DMS53 treated with DMSO at 0.1 percent for 48 hours (cell line): Measurements from ENCODE around the gene SLC9A6.
"Not testable (repeated sequence)": the region's sequence is repeated elsewhere in the genome, so short reads cannot be mapped to it uniquely, and the experiment has no call there.

ENCODE experiments used
- DNase-seq: peaks from one replicate; lab custom pipeline; 2025; ENCODE audit not compliant: unreplicated experiment; lab: John Stamatoyannopoulos, UW

SLC9A6 gene

GRCh38 chrX:136029766-136030165 is 44.5 kb downstream of the SLC9A6 start:
- DNase-seq, result no peak

- DNase-seq, result no peak
Observed at GRCh38 chrX:136030303-136031191, 45.3 kb downstream of the SLC9A6 start.

- no peak for DNase-seq
Observed at GRCh38 chrX:136031626-136032025, 46.4 kb downstream of the SLC9A6 start.

- no peak for DNase-seq
Observed at GRCh38 chrX:136032370-136032769, 47.1 kb downstream of the SLC9A6 start.

GRCh38 chrX:136034668-136035067 is 49.4 kb downstream of the SLC9A6 start:
- no peak for DNase-seq

GRCh38 chrX:136035663-136036062 is 50.4 kb downstream of the SLC9A6 start:
- DNase-seq, result no peak

GRCh38 chrX:136039485-136039884 is 54.2 kb downstream of the SLC9A6 start:
- no peak for DNase-seq

- no peak for DNase-seq
Observed at GRCh38 chrX:136039968-136040367, 54.7 kb downstream of the SLC9A6 start.

- no peak for DNase-seq
Observed at GRCh38 chrX:136041254-136041812, 56.1 kb downstream of the SLC9A6 start.

GRCh38 chrX:136045008-136045407 is 59.8 kb downstream of the SLC9A6 start:
- no peak for DNase-seq

- no peak for DNase-seq
Observed at GRCh38 chrX:136046295-136047015, 61.2 kb downstream of the SLC9A6 start.

GRCh38 chrX:136047016-136047642 is 61.9 kb downstream of the SLC9A6 start:
- DNase-seq, result no peak

- no peak for DNase-seq
Observed at GRCh38 chrX:136047969-136048368, 62.7 kb downstream of the SLC9A6 start.

GRCh38 chrX:136048446-136048845 is 63.2 kb downstream of the SLC9A6 start:
- DNase-seq, result no peak

GRCh38 chrX:136049608-136050007 is 64.4 kb downstream of the SLC9A6 start:
- no peak for DNase-seq

GRCh38 chrX:136050875-136051274 is 65.6 kb downstream of the SLC9A6 start:
- not testable (repeated sequence) for DNase-seq

- DNase-seq, result no peak
Observed at GRCh38 chrX:136051611-136052010, 66.4 kb downstream of the SLC9A6 start.

GRCh38 chrX:136055651-136056221 is 70.5 kb downstream of the SLC9A6 start:
- no peak for DNase-seq

GRCh38 chrX:136057567-136057966 is 72.3 kb downstream of the SLC9A6 start:
- DNase-seq, result no peak

GRCh38 chrX:136059350-136059749 is 74.1 kb downstream of the SLC9A6 start:
- no peak for DNase-seq

- DNase-seq, result no peak
Observed at GRCh38 chrX:136061286-136061685, 76.1 kb downstream of the SLC9A6 start.
